Activated naive CD4-positive, alpha-beta T cell treated with anti-CD3 and anti-CD28 coated beads, Interleukin-2, amount 50 U/mL, for 16 hours (primary cell): ENCODE data around the gene TRAPPC8.
"Not testable (repeated sequence)": the region's sequence is repeated elsewhere in the genome, so short reads cannot be mapped to it uniquely, and the experiment has no call there.

Experiments used
- DNase-seq: peaks from one replicate; pipeline ENCODE4 v3.0.0-alpha.2; 2020

Gene TRAPPC8

GRCh38 chr18:31943878-31944816, 1.2 kb upstream of the TRAPPC8 start:
- DNase-seq = no peak

GRCh38 chr18:31942291-31942998, 483 bp downstream of the TRAPPC8 start:
- DNase-seq = peak; percentile 30

GRCh38 chr18:31941010-31941809, 1.7 kb downstream of the TRAPPC8 start:
- no peak for DNase-seq

GRCh38 chr18:31934773-31935172, 8.2 kb downstream of the TRAPPC8 start:
- not testable (repeated sequence) for DNase-seq

- no peak for DNase-seq
Observed at GRCh38 chr18:31931886-31932240, 11.1 kb downstream of the TRAPPC8 start.

GRCh38 chr18:31931163-31931885, 11.6 kb downstream of the TRAPPC8 start:
- no peak for DNase-seq

GRCh38 chr18:31929273-31929672, 13.7 kb downstream of the TRAPPC8 start:
- no peak for DNase-seq

GRCh38 chr18:31926988-31927387, 15.9 kb downstream of the TRAPPC8 start:
- DNase-seq = not testable (repeated sequence)

GRCh38 chr18:31920277-31920676, 22.7 kb downstream of the TRAPPC8 start:
- DNase-seq = no peak

GRCh38 chr18:31919366-31919765, 23.6 kb downstream of the TRAPPC8 start:
- not testable (repeated sequence) for DNase-seq

- DNase-seq = no peak
Observed at GRCh38 chr18:31918733-31919132, 24.2 kb downstream of the TRAPPC8 start.

- no peak for DNase-seq
Observed at GRCh38 chr18:31901063-31901462, 41.9 kb downstream of the TRAPPC8 start.

- DNase-seq = not testable (repeated sequence)
Observed at GRCh38 chr18:31899771-31900170, 43.2 kb downstream of the TRAPPC8 start.

GRCh38 chr18:31892936-31893335, 50.0 kb downstream of the TRAPPC8 start:
- no peak for DNase-seq

- no peak for DNase-seq
Observed at GRCh38 chr18:31891566-31891965, 51.4 kb downstream of the TRAPPC8 start.

GRCh38 chr18:31884020-31884419, 58.9 kb downstream of the TRAPPC8 start:
- DNase-seq = no peak

- no peak for DNase-seq
Observed at GRCh38 chr18:31880186-31880898, 62.6 kb downstream of the TRAPPC8 start.

- no peak for DNase-seq
Observed at GRCh38 chr18:31878358-31878757, 64.6 kb downstream of the TRAPPC8 start.

- no peak for DNase-seq
Observed at GRCh38 chr18:31877900-31878299, 65.0 kb downstream of the TRAPPC8 start.

- DNase-seq = no peak
Observed at GRCh38 chr18:31876707-31877106, 66.2 kb downstream of the TRAPPC8 start.

- DNase-seq = no peak
Observed at GRCh38 chr18:31875301-31875700, 67.6 kb downstream of the TRAPPC8 start.

GRCh38 chr18:31863103-31863502, 79.8 kb downstream of the TRAPPC8 start:
- no peak for DNase-seq
